IMR-90 (cell line): ENCODE data around the gene NRCAM. TPM values are rescaled to one million over a fixed set of nuclear protein-coding genes. Genes with fewer than 3 reads are reported as not detected.

ENCODE experiments used
- ATAC-seq: fragments of 200-7000 bp; cut with Tn5 transposase; 2 replicates; pipeline ENCODE4 v1.9.1; 2020; ENCODE audit warnings: low read depth, mild to moderate bottlenecking, moderate library complexity
- BruUV-seq: library from RNA; stranded (reverse); fragments of 400-500 nt; replicated peaks from 2 replicates; lab custom pipeline; 2021; lab: Mats Ljungman, UMichigan
- CTCF ChIA-PET: fragments of 300-600 bp; formaldehyde crosslinking; extraction: SDS; loops from one replicate; lab custom pipeline; 2021; ENCODE audit warnings: antibody characterized with exemption; lab: Yijun Ruan, JAX
- POLR2A ChIA-PET: fragments of 300-600 bp; sonication (Branson Sonifier 250); formaldehyde crosslinking; loops from one replicate; lab custom pipeline; 2022; ENCODE audit warnings: antibody characterized with exemption; ENCODE audit not compliant: unreplicated experiment; lab: Charles Lee
- DNase-seq: peaks from one replicate; pipeline ENCODE4 v3.0.0; 2013
- H2AFZ ChIP-seq: replicated peaks from 2 replicates; pipeline ENCODE3; 2013; ENCODE audit warnings: low read length, mild to moderate bottlenecking; ENCODE audit not compliant: poor library complexity
- H2AK5ac ChIP-seq: 2 replicates; pipeline ENCODE4 v1.6.1; 2013; ENCODE audit warnings: low read depth, low read length, inconsistent platforms
- H2AK9ac ChIP-seq: replicated peaks from 2 replicates; pipeline ENCODE3; 2013; ENCODE audit warnings: mild to moderate bottlenecking, low read depth, low read length, moderate library complexity; ENCODE audit not compliant: poor library complexity
- H2BK120ac ChIP-seq: 2 replicates; pipeline ENCODE4 v1.6.1; 2013; ENCODE audit warnings: low read depth, low read length, inconsistent platforms
- H2BK15ac ChIP-seq: 3 replicates; pipeline ENCODE4 v1.6.1; 2013; ENCODE audit warnings: low read depth, low read length, inconsistent platforms
- H2BK20ac ChIP-seq: 2 replicates; pipeline ENCODE4 v1.6.1; 2013; ENCODE audit warnings: low read depth, mild to moderate bottlenecking, inconsistent platforms, low read length, moderate library complexity
- H2BK5ac ChIP-seq: 2 replicates; pipeline ENCODE4 v1.6.1; 2013; ENCODE audit warnings: mild to moderate bottlenecking, low read depth, low read length, inconsistent platforms; ENCODE audit not compliant: poor library complexity, severe bottlenecking
- H3K14ac ChIP-seq: replicated peaks from 2 replicates; pipeline ENCODE4 v1.6.1; 2013; ENCODE audit warnings: low read depth, low read length, inconsistent platforms
- H3K18ac ChIP-seq: 2 replicates; pipeline ENCODE4 v1.6.1; 2013; ENCODE audit warnings: low read depth, low read length, control low read depth
- H3K23ac ChIP-seq: 2 replicates; pipeline ENCODE4 v1.6.1; 2013; ENCODE audit warnings: low read depth, low read length, inconsistent platforms
- H3K27ac ChIP-seq: 2 replicates; pipeline ENCODE4 v1.5.1; 2013; ENCODE audit warnings: mild to moderate bottlenecking, control low read depth, low read length; ENCODE audit not compliant: insufficient read depth
- H3K27me3 ChIP-seq: 2 replicates; pipeline ENCODE4 v1.6.1; 2013; ENCODE audit warnings: low read length; ENCODE audit not compliant: control insufficient read depth, insufficient read depth
- H3K36me3 ChIP-seq: 2 replicates; pipeline ENCODE4 v1.6.1; 2013; ENCODE audit warnings: low read length, mixed read lengths; ENCODE audit not compliant: control insufficient read depth, insufficient read depth
- H3K4ac ChIP-seq: 2 replicates; pipeline ENCODE4 v1.6.1; 2013; ENCODE audit warnings: low read depth, low read length, inconsistent platforms
- H3K4me1 ChIP-seq: 2 replicates; pipeline ENCODE4 v1.6.1; 2013; ENCODE audit warnings: low read length, mixed read lengths; ENCODE audit not compliant: control insufficient read depth, insufficient read depth
- H3K4me2 ChIP-seq: 2 replicates; pipeline ENCODE4 v1.6.1; 2013; ENCODE audit warnings: low read depth, mild to moderate bottlenecking, control low read depth, low read length, moderate library complexity
- H3K4me3 ChIP-seq: 2 replicates; pipeline ENCODE4 v1.5.1; 2013; ENCODE audit warnings: low read depth, mild to moderate bottlenecking, control low read depth, low read length, moderate library complexity; ENCODE audit not compliant: insufficient read depth
- H3K56ac ChIP-seq: 2 replicates; pipeline ENCODE4 v1.6.1; 2013; ENCODE audit warnings: low read length, inconsistent platforms; ENCODE audit not compliant: insufficient read depth; ENCODE audit errors: extremely low read depth
- H3K79me1 ChIP-seq, 2 experiments: 2 replicates each; pipeline ENCODE4 v1.6.1; 2013; ENCODE audit warnings: low read length in 2 of 2, inconsistent platforms in 1 of 2, low read depth in 1 of 2
- H3K9ac ChIP-seq: 2 replicates; pipeline ENCODE4 v1.6.1; 2013; ENCODE audit warnings: low read depth, low read length, control low read depth
- H3K9me1 ChIP-seq: 2 replicates; pipeline ENCODE4 v1.6.1; 2013; ENCODE audit warnings: low read length, inconsistent platforms; ENCODE audit not compliant: insufficient read depth
- H3K9me3 ChIP-seq: 2 replicates; pipeline ENCODE4 v1.6.1; 2013; ENCODE audit warnings: low read length; ENCODE audit not compliant: control insufficient read depth, insufficient read depth
- H4K20me1 ChIP-seq: 2 replicates; pipeline ENCODE4 v1.6.1; 2013; ENCODE audit warnings: low read length, inconsistent platforms; ENCODE audit not compliant: insufficient read depth
- H4K5ac ChIP-seq: 2 replicates; pipeline ENCODE4 v1.6.1; 2013; ENCODE audit warnings: mild to moderate bottlenecking, low read depth, low read length, control low read depth
- H4K8ac ChIP-seq, 2 experiments: 2 replicates each; pipeline ENCODE4 v1.6.1; 2013; ENCODE audit warnings: low read depth in 2 of 2, low read length in 2 of 2, control low read depth in 1 of 2, inconsistent platforms in 1 of 2
- H4K91ac ChIP-seq: 2 replicates; pipeline ENCODE4 v1.6.1; 2013; ENCODE audit warnings: low read depth, low read length, inconsistent platforms; ENCODE audit not compliant: insufficient read depth
- BHLHE40 ChIP-seq: fragments of 150-350 bp; IDR thresholded peaks from 2 replicates; pipeline ENCODE4 v1.6.1; 2016; ENCODE audit warnings: mild to moderate bottlenecking, low read depth, low read length
- CEBPB ChIP-seq: IDR thresholded peaks from 2 replicates; pipeline ENCODE4 v1.6.1; 2012; ENCODE audit warnings: low read depth, low read length, improper control_type of control experiment
- CHD1 ChIP-seq: IDR thresholded peaks from 2 replicates; pipeline ENCODE4 v1.6.1; 2012; ENCODE audit warnings: low read depth, low read length, improper control_type of control experiment
- CTCF ChIP-seq: conservative IDR thresholded peaks from 2 replicates; pipeline ENCODE4 v1.5.1; 2012; ENCODE audit warnings: mild to moderate bottlenecking, low read depth, low read length, improper control_type of control experiment
- ELK1 ChIP-seq: fragments of 150-350 bp; IDR thresholded peaks from 2 replicates; pipeline ENCODE4 v1.6.1; 2016; ENCODE audit warnings: low read depth, mild to moderate bottlenecking, low read length, moderate library complexity, borderline replicate concordance
- FOS ChIP-seq: fragments of 150-350 bp; IDR thresholded peaks from 2 replicates; pipeline ENCODE4 v1.6.1; 2016; ENCODE audit warnings: low read depth, low read length
- MAZ ChIP-seq: IDR thresholded peaks from 2 replicates; pipeline ENCODE4 v1.6.1; 2012; ENCODE audit warnings: low read depth, mild to moderate bottlenecking, low read length, improper control_type of control experiment, moderate library complexity, borderline replicate concordance
- MXI1 ChIP-seq: IDR thresholded peaks from 2 replicates; pipeline ENCODE4 v1.6.1; 2012; ENCODE audit warnings: low read depth, mild to moderate bottlenecking, low read length, moderate library complexity, borderline replicate concordance
- NFE2L2 ChIP-seq: fragments of 150-350 bp; IDR thresholded peaks from 2 replicates; pipeline ENCODE4 v1.6.1; 2016; ENCODE audit warnings: low read depth, mild to moderate bottlenecking, low read length
- POLR2A ChIP-seq: IDR thresholded peaks from 2 replicates; pipeline ENCODE4 v1.6.1; 2012; ENCODE audit warnings: mild to moderate bottlenecking, low read depth, low read length
- RAD21 ChIP-seq: IDR thresholded peaks from 2 replicates; pipeline ENCODE4 v1.6.1; 2012; ENCODE audit warnings: low read length, improper control_type of control experiment
- RCOR1 ChIP-seq: IDR thresholded peaks from 2 replicates; pipeline ENCODE4 v1.6.1; 2012; ENCODE audit warnings: mild to moderate bottlenecking, low read length, improper control_type of control experiment; ENCODE audit not compliant: insufficient replicate concordance
- SMC3 ChIP-seq: fragments of 150-350 bp; IDR thresholded peaks from 2 replicates; pipeline ENCODE4 v1.6.1; 2016; ENCODE audit warnings: low read depth, mild to moderate bottlenecking, antibody characterized with exemption, low read length, moderate library complexity
- USF2 ChIP-seq: fragments of 150-350 bp; IDR thresholded peaks from 2 replicates; pipeline ENCODE4 v1.6.1; 2017; ENCODE audit warnings: mild to moderate bottlenecking, antibody characterized with exemption, low read length, low read depth
- WGBS, 2 experiments: methylation state at CpG; one replicate each; pipeline versions ENCODE4 v1.1.5 to v1.1.7; 2013; ENCODE audit warnings: missing lambda C conversion rate in 2 of 2; ENCODE audit not compliant: insufficient read length in 1 of 2; ENCODE audit errors: extremely low coverage in 2 of 2; 5-methylcytosine and 5-hydroxymethylcytosine counted together
- dilution Hi-C: fragments of 300-500 bp; cut with HindIII; formaldehyde crosslinking; loops from one replicate; pipeline ENCODE4 v1.14.3; 2018; ENCODE audit warnings: low sequenced_read_pairs; ENCODE audit not compliant: unreplicated experiment
- in situ Hi-C: fragments of 300-500 bp; cut with MboI; formaldehyde crosslinking; loops from 3 replicates; pipeline ENCODE4 v1.14.3; 2019; ENCODE audit warnings: low sequenced_read_pairs, inconsistent platforms, mixed read lengths
- intact Hi-C: fragments of 100-400 bp; cut with micrococcal nuclease; formaldehyde crosslinking; loops from 2 replicates; pipeline ENCODE4 v1.10.0; 2022
- polyA plus RNA-seq, 3 experiments: library from polyadenylated mRNA; depleted of rRNA; stranded (reverse); fragments of >200 nt; gene quantifications; 2 replicates each; pipeline ENCODE4 v1.2.3, GENCODE V29; 2012; ENCODE audit warnings: low replicate concordance in 1 of 3
- total RNA-seq: library from RNA; depleted of rRNA; stranded (reverse); fragments of >200 nt; gene quantifications from 2 replicates; pipeline ENCODE4 v1.2.3, GENCODE V29; 2012

NRCAM gene
- total and polyA plus RNA-seq, 2 of the 4 experiments (the other 2 are of a cell fraction): 0.46 to 1.1 TPM

GRCh38 chr7:108166687-108167086, 289.5 kb downstream of the NRCAM start (continued):
- TF ChIP-seq SMC3: no peak
- no peak for TF ChIP-seq RCOR1
- no peak for TF ChIP-seq FOS
- TF ChIP-seq MAZ: no peak

- Histone ChIP-seq H3K14ac (no peak overlapping the region), H3K4me2 (no peak overlapping the region), H3K9ac (no peak overlapping the region), H2AK9ac (no peak overlapping the region), H2BK120ac (no peak overlapping the region), H3K9me1 (no peaks in the 10 kb centered on the region), H3K27ac (no peak overlapping the region), H3K79me1 (no peaks in the 10 kb centered on the region), H4K8ac (no peak overlapping the region), H4K5ac (no peak overlapping the region), H2AK5ac (no peak overlapping the region), H3K56ac (no peak overlapping the region), H3K4me1 (no peaks in the 10 kb centered on the region; the same call in 1 of the 2 replicates), H2BK15ac (no peak overlapping the region), H2AFZ (no peak overlapping the region), H3K4ac (no peak overlapping the region), H3K18ac (no peak overlapping the region), H2BK20ac (no peak overlapping the region), H3K36me3 (no peaks in the 10 kb centered on the region), H2BK5ac (no peak overlapping the region), H3K9me3 (no peaks in the 10 kb centered on the region), H3K27me3 (no peaks in the 10 kb centered on the region; the same call in 1 of the 2 replicates), H3K4me3 (no peak overlapping the region), H3K23ac (no peak overlapping the region), H4K20me1 (no peaks in the 10 kb centered on the region), H4K91ac (no peak overlapping the region)
- no CpG with 5 or more reads among the region's 2 CpGs for WGBS, 2 experiments
- intact Hi-C loops (no loop called here), in situ Hi-C loops (no loop called here), dilution Hi-C loops (no loop called here)
- no TSS peak for BruUV-seq
- CTCF ChIA-PET: no interaction called here
- POLR2A ChIA-PET: no interaction called here
- ATAC-seq: no peak
- DNase-seq: no peak
- TF ChIP-seq RCOR1: no peak
- no peak for TF ChIP-seq BHLHE40
- no peak for TF ChIP-seq CTCF
- no peak for TF ChIP-seq RAD21
- TF ChIP-seq FOS: no peak
- TF ChIP-seq NFE2L2: no peak
- no peak for TF ChIP-seq ELK1
- TF ChIP-seq POLR2A: no peak
- TF ChIP-seq SMC3: no peak
- TF ChIP-seq MAZ: no peak
- TF ChIP-seq MXI1: no peak
- no peak for TF ChIP-seq CHD1
- TF ChIP-seq CEBPB: no peak
- no peak for TF ChIP-seq USF2
Observed at GRCh38 chr7:108165723-108166122, 290.5 kb downstream of the NRCAM start.
